Endometrial microvascular endothelial cells (primary cell): ENCODE measurements around the gene KRT7. TPM values are rescaled to one million over a fixed set of nuclear protein-coding genes. Genes with fewer than 3 reads are reported as not detected.
"Not testable (repeated sequence)": the region's sequence is repeated elsewhere in the genome, so short reads cannot be mapped to it uniquely, and the experiment has no call there.

ENCODE experiments used
- in situ Hi-C: cut with HindIII; loops from 2 replicates; pipeline ENCODE4 v1.10.0; 2017; ENCODE audit warnings: low sequenced_read_pairs, low pct_unique_long_range_greater_than_20kb; ENCODE audit errors: inconsistent ontology term
- total RNA-seq: library from RNA; depleted of rRNA; stranded (reverse); fragments of >200 nt; gene quantifications from one replicate; pipeline ENCODE4 v1.2.3, GENCODE V29; 2015; ENCODE audit errors: inconsistent ontology term

Gene KRT7
- total RNA-seq, 1 donor from 2014 or later, result 495 TPM

DNA sequence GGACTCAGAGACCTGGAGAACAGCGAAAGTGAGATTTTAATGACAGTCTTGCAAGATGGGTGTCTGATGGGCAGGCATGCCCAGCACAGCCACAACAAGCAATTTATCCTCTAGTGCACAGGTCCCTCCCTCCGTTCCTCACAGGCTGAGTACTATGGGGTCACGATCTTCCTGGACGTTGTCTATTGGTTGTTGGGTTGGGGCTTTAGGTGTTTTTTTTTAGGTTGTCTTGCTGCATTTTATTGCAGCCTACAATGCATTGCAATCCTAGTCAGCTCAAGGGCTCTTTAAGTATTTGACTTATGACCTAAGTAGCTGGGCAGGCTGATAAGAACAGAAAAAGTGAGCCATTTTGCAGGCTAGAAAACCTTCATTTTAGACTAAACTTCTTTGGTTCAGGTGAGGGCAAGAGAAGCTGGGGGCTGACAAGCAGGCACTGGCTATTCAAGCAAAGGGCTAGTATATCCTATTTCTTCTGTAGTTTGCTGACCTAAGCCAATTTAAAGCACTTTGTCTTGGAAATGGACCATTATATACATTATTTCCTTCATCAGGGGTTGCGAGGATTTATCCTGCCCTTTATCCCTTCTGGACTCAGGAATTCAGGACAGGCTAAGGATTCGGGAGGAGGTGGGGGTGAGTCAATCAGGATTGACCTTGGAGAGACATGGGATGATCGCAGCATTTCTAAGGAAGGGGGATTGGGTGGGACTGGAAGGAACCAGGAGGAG lies 6.0 kb downstream of the KRT7 start:
- in situ Hi-C loops, result no loop called here

DNA sequence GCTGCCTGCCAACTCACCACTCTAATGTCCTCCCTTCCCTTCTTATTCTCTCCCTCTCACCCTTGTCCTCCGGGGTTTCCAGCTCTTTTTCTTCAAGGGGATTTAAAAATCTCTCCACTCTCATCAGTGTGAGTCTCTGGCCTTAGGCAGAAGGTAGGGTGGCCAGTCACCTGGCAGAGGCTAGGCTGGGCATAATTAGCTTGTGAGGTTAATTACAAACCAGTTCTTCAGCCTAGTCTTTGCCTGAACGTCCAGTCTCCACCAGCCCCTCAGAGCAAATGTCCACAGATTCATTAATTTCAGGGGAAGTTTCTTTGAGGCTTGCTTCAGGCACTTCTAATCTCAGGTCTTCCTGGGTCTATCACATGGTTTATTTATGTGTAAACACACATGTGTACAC lies 6.7 kb downstream of the KRT7 start:
- in situ Hi-C loops, result no loop called here

GRCh38 chr12:52240247-52240646 lies 7.2 kb downstream of the KRT7 start:
- in situ Hi-C loops, result not testable (repeated sequence)

DNA sequence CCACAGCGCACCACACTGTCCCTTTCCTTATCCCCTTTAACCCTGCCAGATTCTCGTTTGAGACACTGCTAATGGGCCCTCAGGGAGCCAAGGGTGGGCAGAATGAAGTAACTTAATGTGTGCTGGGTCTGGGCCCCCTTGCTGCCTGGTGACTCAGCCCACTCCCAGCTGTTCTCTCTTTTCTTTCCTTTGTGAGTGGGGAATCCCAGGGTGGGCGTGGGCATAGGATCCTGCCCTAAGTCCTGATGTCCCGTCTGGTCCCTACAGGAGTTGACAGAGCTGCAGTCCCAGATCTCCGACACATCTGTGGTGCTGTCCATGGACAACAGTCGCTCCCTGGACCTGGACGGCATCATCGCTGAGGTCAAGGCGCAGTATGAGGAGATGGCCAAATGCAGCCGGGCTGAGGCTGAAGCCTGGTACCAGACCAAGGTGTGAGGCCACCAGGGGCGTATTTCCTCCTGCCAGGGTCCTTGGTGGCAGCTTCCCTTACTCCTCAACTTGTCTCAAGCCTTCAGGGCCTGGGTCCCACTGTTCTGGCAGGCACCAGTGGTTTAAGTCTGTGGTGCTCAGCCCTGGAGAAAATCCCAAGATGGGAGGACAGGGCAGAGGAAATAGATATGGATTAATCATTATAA lies 8.3 kb downstream of the KRT7 start:
- in situ Hi-C loops, result no loop called here

DNA sequence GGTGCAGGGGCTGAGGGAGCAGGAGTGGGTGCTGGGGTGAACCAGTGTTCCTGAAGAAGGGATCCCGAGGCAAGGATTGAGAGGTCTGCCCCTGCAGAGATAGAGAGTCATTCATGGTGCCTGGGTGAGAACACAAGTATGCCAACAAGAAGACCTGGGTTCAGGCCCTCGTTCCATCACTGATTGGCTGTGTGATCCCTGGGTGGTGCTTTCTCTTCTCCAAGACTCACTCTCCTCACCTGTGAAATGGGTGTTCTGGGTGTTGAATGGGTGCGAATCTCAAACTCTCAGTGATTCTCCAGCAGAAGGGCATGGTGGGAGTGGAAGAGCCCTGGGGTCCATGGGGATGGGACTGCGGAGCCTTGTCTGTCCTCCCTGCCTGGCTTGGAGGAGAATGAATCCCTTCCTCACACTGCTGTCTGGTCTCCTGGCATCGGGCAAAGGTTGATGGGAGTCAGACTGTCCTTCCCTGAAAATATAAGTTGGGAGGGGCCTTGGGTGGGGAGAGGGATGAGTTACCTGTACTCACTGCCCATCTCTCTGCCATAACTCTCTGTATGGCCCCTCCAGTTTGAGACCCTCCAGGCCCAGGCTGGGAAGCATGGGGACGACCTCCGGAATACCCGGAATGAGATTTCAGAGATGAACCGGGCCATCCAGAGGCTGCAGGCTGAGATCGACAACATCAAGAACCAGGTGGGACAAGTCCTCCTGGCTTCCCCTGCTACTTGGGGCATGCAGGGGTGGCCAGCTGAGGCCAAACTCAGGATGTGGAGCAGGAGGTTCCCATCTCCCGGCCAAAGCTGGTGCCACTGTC lies 9.6 kb downstream of the KRT7 start:
- in situ Hi-C loops, result no loop called here

DNA sequence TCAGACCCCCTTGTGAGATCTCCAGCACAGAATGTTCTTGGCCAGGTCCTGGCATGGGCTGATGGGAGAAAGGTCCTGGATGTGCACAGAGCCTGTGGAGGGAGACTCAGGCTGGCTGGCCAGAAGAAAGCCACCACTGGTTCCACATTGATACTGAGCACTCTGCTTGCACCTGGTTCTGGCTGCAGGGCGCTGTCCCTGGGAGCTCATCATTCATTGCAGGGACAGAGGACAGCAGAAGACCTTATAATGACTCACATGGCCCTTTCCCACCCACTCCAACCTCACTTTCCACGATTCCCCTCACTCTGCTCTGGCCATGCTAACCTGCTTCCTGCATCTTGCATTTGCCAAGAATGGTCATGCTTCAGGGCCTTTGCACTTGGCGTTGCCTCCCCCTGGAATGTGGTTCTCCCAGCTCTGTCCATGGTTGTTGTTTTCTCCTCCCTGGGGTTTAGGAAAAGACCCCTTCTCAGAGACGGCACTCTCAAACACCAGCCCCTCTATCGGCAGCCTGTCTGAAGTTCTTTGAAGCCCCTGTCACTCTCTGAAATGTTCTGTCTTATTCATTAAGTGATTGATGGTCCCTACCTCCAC lies 10.3 kb downstream of the KRT7 start:
- in situ Hi-C loops, result no loop called here

DNA sequence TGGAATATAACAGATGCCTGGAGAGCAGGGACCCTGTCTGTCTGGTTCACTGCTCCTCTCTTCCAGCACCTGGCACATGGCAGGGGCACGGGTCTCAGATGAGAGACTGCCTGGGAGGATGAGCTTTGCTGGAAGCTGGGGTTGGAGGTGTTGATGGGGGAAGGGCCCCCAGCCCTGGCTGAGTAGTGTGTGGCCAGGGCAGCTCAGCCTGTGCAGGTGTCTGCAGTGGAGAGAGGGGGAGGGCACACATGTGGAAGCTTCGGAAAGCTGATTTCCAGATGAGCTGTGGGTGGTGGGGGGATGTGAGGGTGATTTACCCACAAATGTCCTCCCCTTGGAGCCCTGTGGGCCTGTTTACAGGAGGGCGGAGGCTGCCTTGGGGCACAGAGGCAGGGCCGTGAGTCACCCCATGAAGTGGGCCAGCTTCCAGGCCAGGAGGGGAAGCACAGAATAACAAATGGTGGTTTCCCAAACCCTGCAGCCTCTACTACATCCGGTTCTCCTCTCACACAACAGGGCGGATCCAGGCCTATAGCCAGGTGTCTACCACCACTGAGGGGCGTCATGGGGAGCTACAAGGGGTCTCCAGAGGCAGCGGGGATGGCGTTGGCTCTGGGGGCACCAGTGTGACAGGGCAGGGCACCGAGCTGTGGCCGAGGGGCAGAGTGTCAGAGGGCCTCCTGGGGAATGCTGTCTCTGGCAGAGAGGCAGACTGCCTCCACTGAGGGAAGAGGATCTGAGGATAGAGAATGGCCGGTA lies 11.0 kb downstream of the KRT7 start:
- in situ Hi-C loops, result no loop called here

DNA sequence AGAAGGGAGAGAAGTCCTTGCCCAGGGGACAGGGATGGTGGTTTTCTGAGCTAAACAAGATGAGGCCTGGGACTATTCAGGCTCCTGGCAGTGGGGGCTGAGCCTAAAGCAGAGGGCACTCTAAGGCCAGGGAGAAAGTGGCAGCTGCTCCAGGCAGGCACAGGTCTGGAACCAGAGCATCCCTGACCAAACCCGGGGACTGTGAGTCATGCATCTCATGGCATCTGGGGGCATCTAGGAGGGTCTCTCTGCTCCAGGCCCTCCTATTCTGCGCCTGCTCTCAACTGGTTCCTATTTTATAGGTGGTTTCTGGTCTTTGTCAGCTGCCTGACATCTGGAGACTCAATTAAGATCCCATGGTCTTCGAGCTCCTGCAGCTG lies 11.6 kb downstream of the KRT7 start:
- in situ Hi-C loops, result no loop called here

DNA sequence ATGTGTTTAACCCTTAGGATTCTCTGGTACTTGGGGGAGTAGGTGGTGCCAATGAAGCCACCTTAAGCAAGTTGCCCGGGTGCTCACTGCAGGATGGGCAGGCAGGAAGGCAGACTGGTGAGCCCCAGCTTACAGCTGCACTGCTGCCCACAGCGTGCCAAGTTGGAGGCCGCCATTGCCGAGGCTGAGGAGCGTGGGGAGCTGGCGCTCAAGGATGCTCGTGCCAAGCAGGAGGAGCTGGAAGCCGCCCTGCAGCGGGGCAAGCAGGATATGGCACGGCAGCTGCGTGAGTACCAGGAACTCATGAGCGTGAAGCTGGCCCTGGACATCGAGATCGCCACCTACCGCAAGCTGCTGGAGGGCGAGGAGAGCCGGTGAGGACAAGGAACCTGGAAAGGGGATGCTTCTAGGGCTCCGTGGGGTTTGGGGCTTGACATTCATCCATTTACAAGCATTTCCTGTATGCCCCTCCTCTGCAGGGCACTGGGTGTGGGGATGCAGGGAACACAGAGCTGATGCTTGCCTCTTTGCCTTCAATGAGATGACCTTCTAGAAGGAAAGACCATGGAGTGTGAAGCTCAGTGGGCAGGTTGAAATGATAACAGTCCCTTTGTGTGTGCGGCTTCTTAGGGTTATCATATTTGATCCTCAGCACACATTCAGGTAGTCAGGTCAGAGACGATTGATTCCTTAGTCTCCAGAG lies 12.4 kb downstream of the KRT7 start:
- in situ Hi-C loops, result no loop called here

DNA sequence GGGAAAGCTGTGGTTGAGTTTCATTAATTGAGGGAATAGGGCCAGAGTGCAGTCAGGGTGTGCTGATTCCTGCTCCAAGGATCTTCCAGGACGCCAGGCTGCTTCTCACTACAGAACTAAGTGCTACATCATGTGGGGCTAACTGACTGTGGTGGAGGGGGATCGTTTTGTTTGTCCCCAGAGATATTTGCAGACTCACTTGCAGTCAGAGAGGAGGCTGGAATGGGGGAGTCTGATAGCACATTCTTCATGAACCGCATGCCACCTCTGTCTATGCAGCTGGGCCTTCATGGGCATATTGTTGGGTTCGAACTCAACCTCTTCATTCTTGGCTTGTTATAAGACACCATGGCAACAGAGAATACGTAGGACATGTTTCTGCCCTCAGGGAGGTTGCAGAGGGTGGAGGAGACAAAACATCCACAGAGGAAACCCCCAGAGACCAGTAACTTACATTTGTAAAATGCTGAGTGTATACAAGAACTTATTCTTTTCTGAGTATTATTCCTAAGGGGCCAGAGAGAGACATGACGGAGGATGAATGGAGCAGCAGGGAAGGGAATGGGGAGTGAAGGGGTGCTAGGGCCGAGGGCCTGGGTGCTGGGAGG lies 13.0 kb downstream of the KRT7 start:
- in situ Hi-C loops, result no loop called here

DNA sequence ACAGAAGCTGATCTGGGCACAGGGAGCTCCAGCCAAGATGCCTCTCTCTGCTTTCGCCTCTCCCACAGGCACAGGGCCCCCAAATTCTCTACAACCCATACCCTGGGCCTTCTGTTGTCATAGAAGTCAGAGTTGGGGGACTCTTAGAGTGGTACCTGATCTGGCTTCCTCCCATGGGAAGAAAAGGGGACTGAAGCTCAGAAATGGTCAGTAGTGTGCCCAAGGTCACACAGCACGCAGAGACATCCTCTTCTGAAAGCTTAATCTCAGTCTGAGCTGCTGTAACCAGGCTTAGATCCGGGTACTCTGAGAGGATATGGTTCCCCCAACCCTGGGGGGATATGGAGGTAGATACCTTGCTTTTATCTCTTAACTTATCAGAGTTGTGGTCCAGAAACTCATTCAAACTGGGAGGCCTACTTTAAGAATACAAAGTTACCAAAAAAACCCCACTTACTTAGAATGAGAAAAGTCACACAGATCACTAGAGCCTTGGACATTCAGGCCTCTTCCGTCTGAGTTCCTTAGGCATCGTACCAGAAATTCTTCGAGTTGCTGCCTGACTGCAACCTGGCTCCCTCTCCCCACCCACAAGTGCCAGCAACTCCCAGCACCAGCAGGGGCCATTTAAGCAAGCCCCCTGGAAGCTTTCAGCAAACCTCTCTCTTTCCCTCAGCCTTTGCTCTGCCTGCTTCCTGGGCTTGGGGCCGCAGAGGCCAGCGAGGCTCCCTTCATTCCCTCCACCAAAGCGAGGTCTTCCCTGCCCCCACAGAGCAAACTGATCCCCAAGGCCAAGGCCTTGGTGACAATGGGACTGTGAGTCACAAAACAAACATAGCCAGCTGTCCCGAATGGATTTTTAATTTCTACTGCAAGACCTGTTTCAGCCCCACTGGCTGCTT lies 13.9 kb downstream of the KRT7 start:
- in situ Hi-C loops, result no loop called here

DNA sequence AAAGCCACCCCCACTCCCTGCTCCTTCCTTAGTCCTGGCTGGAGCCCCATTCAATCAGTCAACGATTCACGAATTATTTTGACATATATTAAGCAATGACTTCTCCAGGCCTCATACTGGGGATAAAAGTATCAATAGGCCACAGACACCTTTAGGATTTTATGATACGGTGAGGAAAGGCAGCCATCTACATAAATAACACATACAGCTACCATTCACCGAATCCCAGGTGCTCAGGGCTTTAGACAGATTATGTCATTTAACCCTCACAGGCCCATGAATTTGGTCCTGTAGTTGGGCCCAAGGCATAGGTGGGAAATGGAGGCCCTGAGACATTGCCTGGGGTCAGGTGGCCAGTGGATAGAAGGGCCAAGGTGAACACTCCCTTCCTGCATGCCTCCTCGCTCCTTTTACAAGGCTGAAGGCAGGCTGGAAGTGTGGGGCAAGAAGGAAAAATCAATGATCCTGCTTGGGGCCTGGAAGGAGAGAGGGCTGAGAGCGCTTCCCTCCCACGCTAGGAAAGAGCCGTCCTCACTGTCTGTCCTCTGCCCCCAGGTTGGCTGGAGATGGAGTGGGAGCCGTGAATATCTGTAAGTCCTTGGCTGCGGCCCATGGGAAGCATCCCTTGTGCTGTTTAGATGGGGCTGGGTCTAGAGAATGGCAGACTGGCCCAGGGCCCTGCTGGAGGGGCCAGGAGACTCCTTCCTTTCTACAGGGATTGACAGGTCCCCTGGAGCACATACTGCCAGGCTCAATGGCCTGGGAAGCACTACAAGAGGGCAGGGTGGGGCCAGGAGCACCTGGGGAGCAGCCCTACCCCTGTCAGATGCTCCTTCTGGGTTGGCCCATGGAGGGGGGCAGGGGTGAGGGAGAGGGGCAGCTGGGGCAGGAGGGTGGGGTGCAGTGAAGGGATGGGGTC lies 14.8 kb downstream of the KRT7 start:
- in situ Hi-C loops, result no loop called here

GRCh38 chr12:52248541-52249461 lies 15.8 kb downstream of the KRT7 start:
- in situ Hi-C loops, result no loop called here

DNA sequence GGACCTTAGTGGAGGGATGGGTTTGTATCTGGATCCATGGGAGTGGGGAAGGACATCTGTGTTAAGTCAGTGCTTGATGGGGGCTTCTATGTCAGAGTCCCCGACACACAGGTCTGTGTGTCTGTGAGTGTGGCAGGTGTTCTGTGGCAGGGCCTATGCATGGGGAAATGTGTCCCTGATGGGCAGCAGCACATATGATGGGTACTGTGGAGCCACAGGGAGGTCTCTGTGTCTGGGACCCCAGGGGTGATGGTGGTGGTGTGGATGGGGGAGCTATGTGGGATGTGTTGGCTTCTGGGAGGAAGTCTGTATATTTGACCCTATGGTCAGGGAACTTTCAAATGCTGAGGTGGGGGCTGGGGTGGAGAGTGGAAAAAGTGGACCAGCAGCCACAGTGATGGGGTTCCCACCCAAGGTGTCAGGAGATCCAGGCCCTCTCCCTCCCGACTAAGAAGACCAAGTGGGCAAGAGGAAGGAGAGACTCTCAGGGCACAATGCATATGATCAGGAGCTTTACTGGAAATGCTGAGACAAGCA lies 16.5 kb downstream of the KRT7 start:
- in situ Hi-C loops, result no loop called here
